HK-2 (cell line): ENCODE data around the gene TMEM240.
"Not testable (repeated sequence)": the region's sequence is repeated elsewhere in the genome, so short reads cannot be mapped to it uniquely, and the experiment has no call there.

Experiments
- DNase-seq: peaks from one replicate; pipeline ENCODE4 v3.0.0-alpha.2; 2018; ENCODE audit not compliant: unreplicated experiment

Gene TMEM240

DNA sequence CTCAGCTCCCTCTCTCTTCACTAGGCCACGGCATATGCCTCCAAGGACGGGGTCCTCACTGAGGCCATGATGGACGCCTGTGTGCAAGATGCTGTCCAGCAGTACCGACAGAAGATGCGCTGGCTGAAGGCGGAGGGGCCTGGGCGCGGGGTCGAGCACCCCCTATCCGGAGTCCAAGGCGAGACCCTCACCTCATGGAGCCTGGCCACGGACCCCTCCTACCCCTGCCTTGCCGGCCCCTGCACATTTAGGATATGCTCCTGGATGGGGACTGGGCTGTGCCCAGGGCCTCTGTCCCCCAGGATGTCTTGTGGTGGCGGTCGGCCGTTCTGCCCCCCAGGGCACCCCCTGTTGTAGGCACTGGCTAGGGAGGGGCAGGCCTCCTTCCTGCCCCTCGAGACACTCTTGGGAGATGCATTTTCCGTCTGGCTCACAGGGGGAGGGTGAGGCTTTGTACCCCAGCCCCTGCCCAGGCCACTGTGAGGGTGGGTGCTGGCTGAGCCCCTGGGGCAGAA lies 44.9 kb downstream of the TMEM240 start:
- DNase-seq, result not testable (repeated sequence)

- not testable (repeated sequence) for DNase-seq
These were observed 46.1 kb downstream of the TMEM240 start for GRCh38 chr1:1494311-1494710.

- DNase-seq, result no peak
These were observed 48.8 kb downstream of the TMEM240 start for GRCh38 chr1:1491601-1492000.

- no peak for DNase-seq
These were observed 49.7 kb downstream of the TMEM240 start for GRCh38 chr1:1490633-1491230.

DNA sequence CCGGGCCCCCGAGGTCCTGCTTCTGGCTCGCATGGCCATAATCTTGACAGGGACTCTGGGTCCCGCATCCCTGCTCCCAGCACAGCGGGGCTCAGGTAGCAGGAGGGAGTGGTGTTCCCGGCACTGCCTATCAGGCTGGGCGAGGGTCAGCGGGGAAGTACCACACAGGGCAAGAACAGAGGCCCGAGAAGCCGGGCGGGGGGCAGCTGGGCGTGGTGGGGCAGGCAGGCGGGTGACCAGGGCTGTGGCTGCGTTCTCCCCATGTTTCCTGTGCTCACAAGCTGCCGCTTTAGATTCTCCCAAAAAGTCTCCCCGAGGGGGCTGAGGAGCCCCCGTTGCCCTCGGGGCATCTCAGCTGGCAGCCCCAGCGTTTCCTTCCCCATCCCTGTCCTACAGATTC lies 50.6 kb downstream of the TMEM240 start:
- DNase-seq, result no peak

- no peak for DNase-seq
These were observed 51.2 kb downstream of the TMEM240 start for GRCh38 chr1:1489231-1489630.

GRCh38 chr1:1487701-1488100 lies 52.7 kb downstream of the TMEM240 start:
- no peak for DNase-seq

- not testable (repeated sequence) for DNase-seq
These were observed 54.6 kb downstream of the TMEM240 start for GRCh38 chr1:1485755-1486317.

DNA sequence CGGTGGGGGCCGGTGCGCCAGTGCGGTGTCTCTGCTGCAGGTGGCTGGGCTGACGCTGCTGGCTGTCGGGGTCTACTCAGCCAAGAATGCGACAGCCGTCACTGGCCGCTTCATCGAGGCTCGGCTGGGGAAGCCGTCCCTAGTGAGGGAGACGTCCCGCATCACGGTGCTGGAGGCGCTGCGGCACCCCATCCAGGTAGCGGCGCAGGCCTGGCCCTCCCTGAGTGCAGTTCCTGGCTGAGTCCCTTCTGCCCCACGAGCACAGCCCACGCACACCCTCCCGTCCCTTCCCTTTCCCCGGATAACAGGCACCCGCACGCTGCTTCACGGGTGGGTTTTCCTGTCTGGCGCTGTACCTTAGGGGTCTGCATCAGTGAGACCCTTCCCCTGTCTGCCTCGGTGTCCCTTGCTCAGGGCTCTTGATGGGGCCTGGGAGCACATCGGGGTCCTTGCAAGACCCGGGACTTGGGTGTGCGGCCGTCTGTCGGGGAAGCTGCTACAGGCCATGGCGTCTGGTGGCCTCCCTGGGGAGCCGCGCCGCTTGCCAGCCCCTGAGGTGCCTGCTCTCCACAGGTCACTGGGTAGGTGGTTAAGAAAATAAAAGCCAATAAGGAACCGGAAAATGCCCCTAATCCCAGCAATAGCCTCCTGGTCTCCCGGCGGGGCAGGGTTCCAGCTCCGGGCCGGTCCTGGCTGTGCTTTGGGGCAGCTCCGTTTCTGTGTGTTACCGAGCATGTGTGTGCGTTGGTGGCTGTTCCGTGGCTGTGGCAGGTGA lies 55.3 kb downstream of the TMEM240 start:
- not testable (repeated sequence) for DNase-seq
